GM18519 (cell line): ENCODE data around the gene ZBTB7B.

Experiments used
- ATAC-seq: cut with Tn5 transposase; IDR thresholded peaks from one replicate; pipeline ENCODE4 v1.9.1; 2021; ENCODE audit warnings: mild to moderate bottlenecking, moderate library complexity; ENCODE audit not compliant: unreplicated experiment, low FRiP score

ZBTB7B gene

GRCh38 chr1:155014709-155015508 is 12.3 kb downstream of the ZBTB7B start:
- ATAC-seq = no peak

GRCh38 chr1:155015527-155016230 is 13.1 kb downstream of the ZBTB7B start:
- no peak for ATAC-seq

GRCh38 chr1:155016231-155016831 is 13.7 kb downstream of the ZBTB7B start:
- ATAC-seq = no peak

GRCh38 chr1:155017041-155017945 is 14.7 kb downstream of the ZBTB7B start:
- peak; percentile 47 for ATAC-seq

GRCh38 chr1:155017946-155018316 is 15.3 kb downstream of the ZBTB7B start:
- ATAC-seq = no peak

GRCh38 chr1:155018617-155019348 is 16.2 kb downstream of the ZBTB7B start:
- no peak for ATAC-seq

GRCh38 chr1:155019377-155020245 is 17.0 kb downstream of the ZBTB7B start:
- ATAC-seq = no peak

GRCh38 chr1:155022136-155022926 is 19.7 kb downstream of the ZBTB7B start:
- no peak for ATAC-seq

- no peak for ATAC-seq
Observed at GRCh38 chr1:155022927-155023236, 20.3 kb downstream of the ZBTB7B start.

GRCh38 chr1:155023627-155024026 is 21.0 kb downstream of the ZBTB7B start:
- no peak for ATAC-seq

- no peak for ATAC-seq
Observed at GRCh38 chr1:155024315-155024714, 21.7 kb downstream of the ZBTB7B start.

- ATAC-seq = no peak
Observed at GRCh38 chr1:155026154-155026553, 23.6 kb downstream of the ZBTB7B start.

GRCh38 chr1:155026588-155026987 is 24.0 kb downstream of the ZBTB7B start:
- no peak for ATAC-seq

GRCh38 chr1:155029513-155030242 is 27.1 kb downstream of the ZBTB7B start:
- ATAC-seq = no peak

- ATAC-seq = no peak
Observed at GRCh38 chr1:155030243-155030795, 27.7 kb downstream of the ZBTB7B start.

- ATAC-seq = no peak
Observed at GRCh38 chr1:155030899-155031298, 28.3 kb downstream of the ZBTB7B start.

- no peak for ATAC-seq
Observed at GRCh38 chr1:155032886-155033285, 30.3 kb downstream of the ZBTB7B start.
